ENCODE results near the gene FOLR1.

DNA sequence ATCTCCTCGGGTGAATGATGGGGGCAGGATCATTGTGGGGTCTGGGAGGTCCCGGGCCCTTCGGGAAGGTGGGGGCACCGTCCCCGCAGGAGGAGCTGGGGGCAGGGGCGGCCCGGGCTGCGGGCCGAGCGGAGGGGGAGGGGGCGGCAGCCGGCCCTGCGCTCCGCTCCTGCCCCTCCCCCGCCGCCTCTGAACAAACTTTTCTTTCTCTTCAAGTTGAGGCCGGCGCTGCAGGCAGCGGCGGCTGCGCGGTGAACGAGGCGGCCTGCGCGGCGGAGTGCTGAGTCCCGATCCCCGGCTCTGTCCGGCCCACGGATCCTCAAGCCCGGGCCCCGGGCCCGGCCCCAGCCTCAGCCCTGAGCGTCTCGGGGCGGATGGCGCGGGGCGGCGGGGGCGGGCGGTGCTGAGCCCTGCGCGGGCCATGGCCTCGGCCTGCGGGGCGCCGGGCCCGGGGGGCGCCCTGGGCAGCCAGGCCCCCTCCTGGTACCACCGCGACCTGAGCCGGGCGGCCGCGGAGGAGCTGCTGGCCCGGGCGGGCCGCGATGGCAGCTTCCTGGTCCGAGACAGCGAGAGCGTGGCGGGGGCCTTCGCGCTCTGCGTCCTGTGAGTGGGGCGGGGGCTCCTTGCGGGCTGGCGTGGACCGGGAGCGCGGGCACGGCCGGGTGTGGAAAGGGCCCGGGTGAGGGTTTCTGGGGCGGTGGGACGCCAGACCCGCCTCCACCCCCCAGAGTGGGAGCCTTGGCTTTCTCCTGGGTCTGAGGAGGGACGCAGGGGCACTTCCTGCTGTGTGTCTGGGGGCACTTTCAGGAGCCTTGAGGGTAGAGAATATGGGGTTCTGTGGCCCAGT lies 32.8 kb downstream of the FOLR1 start, which contains the start of gene INPPL1:
- TF ChIP-seq CTCF (IDR thresholded peaks at IDR 0.05; ENCODE audit: low read length), result no peak
- TF ChIP-seq EZH2 (IDR thresholded peaks at IDR 0.05; ENCODE audit: borderline replicate concordance, low read length), result no peak
